ENCODE data around the gene FAM107B. TPM values are rescaled to one million over a fixed set of nuclear protein-coding genes. Genes with fewer than 3 reads are reported as not detected.

FAM107B gene
- total and polyA plus RNA-seq, 2 of the 13 experiments (the other 11 are each of a cell fraction or from before 2014, with no cell fraction given): 15.7 to 24.8 TPM

DNA sequence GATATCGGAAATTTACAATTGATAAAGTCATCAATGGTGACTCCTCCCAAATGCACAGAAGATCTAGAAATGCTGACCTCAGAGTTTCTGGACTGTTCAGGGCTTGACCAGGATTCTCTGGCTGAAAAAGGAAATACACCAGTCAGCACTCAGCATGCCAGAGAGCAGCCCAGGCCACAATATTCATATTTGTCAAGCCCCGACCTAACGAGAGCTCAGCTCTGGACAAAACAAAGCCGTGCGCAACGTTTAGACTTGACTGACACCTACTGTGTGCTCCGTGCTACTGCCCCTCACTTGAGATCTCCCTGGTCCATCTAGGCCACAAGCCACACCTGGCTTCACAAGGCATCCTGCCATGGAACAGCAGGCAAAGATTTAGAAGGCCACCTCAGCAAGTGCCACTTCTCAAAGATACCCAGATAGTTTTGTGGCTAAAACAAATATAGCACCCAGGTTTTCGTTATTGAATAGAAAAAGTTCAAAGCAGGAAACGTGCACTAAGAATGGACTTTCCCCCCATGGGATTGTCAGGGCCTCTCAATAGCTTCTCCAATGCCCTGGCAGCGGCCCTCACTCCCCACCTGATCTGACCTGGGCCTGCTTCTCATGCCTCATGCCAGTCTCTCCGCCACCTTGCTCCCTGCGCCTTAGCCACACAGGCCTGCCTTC, 218.3 kb downstream of the FAM107B start (continued):
- TF ChIP-seq FOSL2 (CRISPR knock-in tag; IDR thresholded peaks at IDR 0.05) (0 out of 2 replicates have a peak, but pooled peaks have one; percentile 12), BORCS8-MEF2B (CRISPR knock-in tag; IDR thresholded peaks at IDR 0.05) (no peak), SALL1 (CRISPR knock-in tag; IDR thresholded peaks at IDR 0.05) (peak; percentile 26; the same call in 1 of the 2 replicates), SUZ12 (IDR thresholded peaks at IDR 0.05; ENCODE audit: low read depth, low read length) (no peak), ZFP41 (CRISPR knock-in tag; IDR thresholded peaks at IDR 0.05; ENCODE audit: borderline replicate concordance) (no peak), ZNF747 (CRISPR knock-in tag; IDR thresholded peaks at IDR 0.05; ENCODE audit: borderline replicate concordance) (no peak), DR1 (CRISPR knock-in tag; IDR thresholded peaks at IDR 0.05) (no peak), EP300 (IDR thresholded peaks at IDR 0.05; ENCODE audit: low read depth in 2 of 2, low read length in 2 of 2) (no peak), EP300 (CRISPR knock-in tag; IDR thresholded peaks at IDR 0.05; ENCODE audit: borderline replicate concordance) (0 out of 2 replicates have a peak, but pooled peaks have one; percentile 23), YEATS4 (CRISPR knock-in tag; IDR thresholded peaks at IDR 0.05; ENCODE audit: borderline replicate concordance) (no peak), ZNF350 (CRISPR knock-in tag; IDR thresholded peaks at IDR 0.05; ENCODE audit: borderline replicate concordance, low read depth) (no peak), PHF8 (CRISPR knock-in tag; IDR thresholded peaks at IDR 0.05) (no peak), HNF4A (CRISPR knock-in tag; IDR thresholded peaks at IDR 0.05) (peak; percentile 41), ZNF841 (CRISPR knock-in tag; IDR thresholded peaks at IDR 0.05; ENCODE audit: borderline replicate concordance) (no peak), ZFY (CRISPR knock-in tag; IDR thresholded peaks at IDR 0.05) (peak; percentile 23; the same call in 1 of the 2 replicates), ZNF546 (CRISPR knock-in tag; conservative IDR thresholded peaks at IDR 0.05) (no peak)
- TF ChIP-seq, protein P1, sequence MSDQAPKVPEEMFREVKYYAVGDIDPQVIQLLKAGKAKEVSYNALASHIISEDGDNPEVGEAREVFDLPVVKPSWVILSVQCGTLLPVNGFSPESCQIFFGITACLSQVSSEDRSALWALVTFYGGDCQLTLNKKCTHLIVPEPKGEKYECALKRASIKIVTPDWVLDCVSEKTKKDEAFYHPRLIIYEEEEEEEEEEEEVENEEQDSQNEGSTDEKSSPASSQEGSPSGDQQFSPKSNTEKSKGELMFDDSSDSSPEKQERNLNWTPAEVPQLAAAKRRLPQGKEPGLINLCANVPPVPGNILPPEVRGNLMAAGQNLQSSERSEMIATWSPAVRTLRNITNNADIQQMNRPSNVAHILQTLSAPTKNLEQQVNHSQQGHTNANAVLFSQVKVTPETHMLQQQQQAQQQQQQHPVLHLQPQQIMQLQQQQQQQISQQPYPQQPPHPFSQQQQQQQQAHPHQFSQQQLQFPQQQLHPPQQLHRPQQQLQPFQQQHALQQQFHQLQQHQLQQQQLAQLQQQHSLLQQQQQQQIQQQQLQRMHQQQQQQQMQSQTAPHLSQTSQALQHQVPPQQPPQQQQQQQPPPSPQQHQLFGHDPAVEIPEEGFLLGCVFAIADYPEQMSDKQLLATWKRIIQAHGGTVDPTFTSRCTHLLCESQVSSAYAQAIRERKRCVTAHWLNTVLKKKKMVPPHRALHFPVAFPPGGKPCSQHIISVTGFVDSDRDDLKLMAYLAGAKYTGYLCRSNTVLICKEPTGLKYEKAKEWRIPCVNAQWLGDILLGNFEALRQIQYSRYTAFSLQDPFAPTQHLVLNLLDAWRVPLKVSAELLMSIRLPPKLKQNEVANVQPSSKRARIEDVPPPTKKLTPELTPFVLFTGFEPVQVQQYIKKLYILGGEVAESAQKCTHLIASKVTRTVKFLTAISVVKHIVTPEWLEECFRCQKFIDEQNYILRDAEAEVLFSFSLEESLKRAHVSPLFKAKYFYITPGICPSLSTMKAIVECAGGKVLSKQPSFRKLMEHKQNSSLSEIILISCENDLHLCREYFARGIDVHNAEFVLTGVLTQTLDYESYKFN (CRISPR knock-in tag; conservative IDR thresholded peaks at IDR 0.05): peak; percentile 51; the same call in 1 of the 2 replicates
- TF ChIP-seq, protein P2, sequence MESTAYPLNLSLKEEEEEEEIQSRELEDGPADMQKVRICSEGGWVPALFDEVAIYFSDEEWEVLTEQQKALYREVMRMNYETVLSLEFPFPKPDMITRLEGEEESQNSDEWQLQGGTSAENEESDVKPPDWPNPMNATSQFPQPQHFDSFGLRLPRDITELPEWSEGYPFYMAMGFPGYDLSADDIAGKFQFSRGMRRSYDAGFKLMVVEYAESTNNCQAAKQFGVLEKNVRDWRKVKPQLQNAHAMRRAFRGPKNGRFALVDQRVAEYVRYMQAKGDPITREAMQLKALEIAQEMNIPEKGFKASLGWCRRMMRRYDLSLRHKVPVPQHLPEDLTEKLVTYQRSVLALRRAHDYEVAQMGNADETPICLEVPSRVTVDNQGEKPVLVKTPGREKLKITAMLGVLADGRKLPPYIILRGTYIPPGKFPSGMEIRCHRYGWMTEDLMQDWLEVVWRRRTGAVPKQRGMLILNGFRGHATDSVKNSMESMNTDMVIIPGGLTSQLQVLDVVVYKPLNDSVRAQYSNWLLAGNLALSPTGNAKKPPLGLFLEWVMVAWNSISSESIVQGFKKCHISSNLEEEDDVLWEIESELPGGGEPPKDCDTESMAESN (CRISPR knock-in tag; conservative IDR thresholded peaks at IDR 0.05): no peak
- TF ChIP-seq, protein P3, sequence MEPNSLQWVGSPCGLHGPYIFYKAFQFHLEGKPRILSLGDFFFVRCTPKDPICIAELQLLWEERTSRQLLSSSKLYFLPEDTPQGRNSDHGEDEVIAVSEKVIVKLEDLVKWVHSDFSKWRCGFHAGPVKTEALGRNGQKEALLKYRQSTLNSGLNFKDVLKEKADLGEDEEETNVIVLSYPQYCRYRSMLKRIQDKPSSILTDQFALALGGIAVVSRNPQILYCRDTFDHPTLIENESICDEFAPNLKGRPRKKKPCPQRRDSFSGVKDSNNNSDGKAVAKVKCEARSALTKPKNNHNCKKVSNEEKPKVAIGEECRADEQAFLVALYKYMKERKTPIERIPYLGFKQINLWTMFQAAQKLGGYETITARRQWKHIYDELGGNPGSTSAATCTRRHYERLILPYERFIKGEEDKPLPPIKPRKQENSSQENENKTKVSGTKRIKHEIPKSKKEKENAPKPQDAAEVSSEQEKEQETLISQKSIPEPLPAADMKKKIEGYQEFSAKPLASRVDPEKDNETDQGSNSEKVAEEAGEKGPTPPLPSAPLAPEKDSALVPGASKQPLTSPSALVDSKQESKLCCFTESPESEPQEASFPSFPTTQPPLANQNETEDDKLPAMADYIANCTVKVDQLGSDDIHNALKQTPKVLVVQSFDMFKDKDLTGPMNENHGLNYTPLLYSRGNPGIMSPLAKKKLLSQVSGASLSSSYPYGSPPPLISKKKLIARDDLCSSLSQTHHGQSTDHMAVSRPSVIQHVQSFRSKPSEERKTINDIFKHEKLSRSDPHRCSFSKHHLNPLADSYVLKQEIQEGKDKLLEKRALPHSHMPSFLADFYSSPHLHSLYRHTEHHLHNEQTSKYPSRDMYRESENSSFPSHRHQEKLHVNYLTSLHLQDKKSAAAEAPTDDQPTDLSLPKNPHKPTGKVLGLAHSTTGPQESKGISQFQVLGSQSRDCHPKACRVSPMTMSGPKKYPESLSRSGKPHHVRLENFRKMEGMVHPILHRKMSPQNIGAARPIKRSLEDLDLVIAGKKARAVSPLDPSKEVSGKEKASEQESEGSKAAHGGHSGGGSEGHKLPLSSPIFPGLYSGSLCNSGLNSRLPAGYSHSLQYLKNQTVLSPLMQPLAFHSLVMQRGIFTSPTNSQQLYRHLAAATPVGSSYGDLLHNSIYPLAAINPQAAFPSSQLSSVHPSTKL (CRISPR knock-in tag; IDR thresholded peaks at IDR 0.05): no peak
